AG09309 (cell line): Measurements from ENCODE around the gene IL1RAPL1.

Experiments
- DNase-seq: peaks from one replicate; pipeline ENCODE4 v3.0.0-alpha.2; 2010; ENCODE audit warnings: low read depth
- H3K4me3 ChIP-seq: 2 replicates; pipeline ENCODE4 v1.5.1; 2011; ENCODE audit warnings: mild to moderate bottlenecking, low read depth, low read length, moderate library complexity; ENCODE audit not compliant: control insufficient read depth
- CTCF ChIP-seq: IDR thresholded peaks from 2 replicates; pipeline ENCODE4 v1.5.1; 2011; ENCODE audit warnings: mild to moderate bottlenecking, low read depth, low read length, inconsistent platforms; ENCODE audit not compliant: insufficient read depth, control insufficient read depth; ENCODE audit errors: missing control alignments

Gene IL1RAPL1

GRCh38 chrX:28590396-28590795 is 3.1 kb downstream of the IL1RAPL1 start:
- no peak for TF ChIP-seq CTCF
- no peak for DNase-seq
- no peak overlapping the region for H3K4me3 ChIP-seq

GRCh38 chrX:28591542-28591941 is 4.3 kb downstream of the IL1RAPL1 start:
- no peak for DNase-seq
- TF ChIP-seq CTCF = no peak
- H3K4me3 ChIP-seq = no peak overlapping the region

GRCh38 chrX:28595346-28595745 is 8.1 kb downstream of the IL1RAPL1 start:
- TF ChIP-seq CTCF = no peak
- no peak for DNase-seq
- no peak overlapping the region for H3K4me3 ChIP-seq

- DNase-seq = no peak
- no peak for TF ChIP-seq CTCF
- no peak overlapping the region for H3K4me3 ChIP-seq
Measured at GRCh38 chrX:28599957-28600356, 12.7 kb downstream of the IL1RAPL1 start.

GRCh38 chrX:28609003-28609402 is 21.8 kb downstream of the IL1RAPL1 start:
- no peak for TF ChIP-seq CTCF
- no peak overlapping the region for H3K4me3 ChIP-seq
- no peak for DNase-seq

GRCh38 chrX:28609917-28610613 is 22.8 kb downstream of the IL1RAPL1 start:
- H3K4me3 ChIP-seq = no peak overlapping the region
- TF ChIP-seq CTCF = no peak
- DNase-seq = no peak
